ENCODE data around the gene NKTR. TPM values are rescaled to one million over a fixed set of nuclear protein-coding genes. Genes with fewer than 3 reads are reported as not detected.

Gene NKTR
- total RNA-seq, 1 experiment from 2014 or later, result 79.8 TPM

GRCh38 chr3:42668413-42668760 lies 67.9 kb downstream of the NKTR start:
- no peak overlapping the region for H3K9ac ChIP-seq (ENCODE audit: extremely low read depth, insufficient read length, low read length)
- H3K23me2 ChIP-seq (ENCODE audit: insufficient read length, low read depth, low read length, poor library complexity, severe bottlenecking), result no peaks in the 10 kb centered on the region
- no CpG with 5 or more reads among the region's 2 CpGs for WGBS (ENCODE audit: extremely low coverage, insufficient read length, low lambda C conversion rate)
- no peak overlapping the region for H3K27ac Mint-ChIP-seq
- no peak overlapping the region for H3K18ac ChIP-seq (ENCODE audit: insufficient read length, low read depth, low read length)
- H2AK5ac ChIP-seq (ENCODE audit: insufficient read length, low read length), result no peak overlapping the region
- H3K27me3 ChIP-seq (ENCODE audit: insufficient read depth, low read length), result no peaks in the 10 kb centered on the region
- H3K79me2 ChIP-seq (ENCODE audit: insufficient read depth, low read length), result no peaks in the 10 kb centered on the region
- H3K36me3 Mint-ChIP-seq (ENCODE audit: insufficient read depth in 1 of 3, low read depth in 3 of 3), result no peaks in the 10 kb centered on the region; a peak in 3 of 7 replicates
- no peak for TF ChIP-seq CTCF (conservative IDR thresholded peaks at IDR 0.05)
- peaks cover 8 to 9% of the 10 kb centered on the region in 2 experiments for H3K4me1 Mint-ChIP-seq
- no peak overlapping the region for H3K14ac ChIP-seq (ENCODE audit: insufficient read depth, low read length)
- no peak overlapping the region for H3T11ph ChIP-seq (ENCODE audit: low read length)
- no peak overlapping the region for H2BK15ac ChIP-seq (ENCODE audit: low read depth, low read length)
- H2BK120ac ChIP-seq (ENCODE audit: low read depth, low read length, poor library complexity, severe bottlenecking), result no peak overlapping the region
- no peaks in the 10 kb centered on the region for H3K4me1 ChIP-seq (ENCODE audit: insufficient read depth, low read length)
- no peak overlapping the region for H2BK12ac ChIP-seq (ENCODE audit: insufficient read length, low read depth, low read length)
- H4K91ac ChIP-seq (ENCODE audit: insufficient read length, low read depth, low read length), result no peak overlapping the region
- H3K9me3 Mint-ChIP-seq, result peaks cover 2 to 4% of the 10 kb centered on the region in 2 experiments; a peak in 2 of 5 replicates
- no peak overlapping the region for H3K4me2 ChIP-seq (ENCODE audit: insufficient read depth, insufficient read length, low read length)
- no peak overlapping the region for H2AFZ ChIP-seq (ENCODE audit: low read length)
- H2BK5ac ChIP-seq (ENCODE audit: insufficient read length, low read length), result no peak overlapping the region
- no peak overlapping the region for H3K27ac ChIP-seq (ENCODE audit: insufficient read length, low read depth, low read length)
- no peak overlapping the region for H2BK20ac ChIP-seq (ENCODE audit: low read depth, low read length, poor library complexity, severe bottlenecking)
- H3K27me3 Mint-ChIP-seq (ENCODE audit: low read depth), result peaks cover 13% of the 10 kb centered on the region
- H3K9me3 ChIP-seq (ENCODE audit: control insufficient read depth, low read depth, low read length), result no peaks in the 10 kb centered on the region
- no peak overlapping the region for H4K8ac ChIP-seq (replicated peaks; ENCODE audit: insufficient read length, low read depth, low read length)
- H3K4me3 Mint-ChIP-seq, result no peak overlapping the region
- H4K20me1 ChIP-seq (ENCODE audit: control insufficient read depth, insufficient read depth, insufficient read length), result no peaks in the 10 kb centered on the region
- H4K5ac ChIP-seq (ENCODE audit: insufficient read length, low read depth, low read length), result no peak overlapping the region
- no peak overlapping the region for H3K23ac ChIP-seq (ENCODE audit: insufficient read length, low read depth, low read length)
- H3K79me1 ChIP-seq (ENCODE audit: insufficient read depth, low read depth, low read length, poor library complexity, severe bottlenecking), result no peaks in the 10 kb centered on the region
- H3K56ac ChIP-seq (ENCODE audit: insufficient read length, low read depth, low read length), result no peak overlapping the region
- no peak for DNase-seq
- no peak overlapping the region for H3K4ac ChIP-seq (ENCODE audit: low read depth, low read length)

Measured in H9 (cell line).